ENCODE results near the gene PROC. TPM values are rescaled to one million over a fixed set of nuclear protein-coding genes. Genes with fewer than 3 reads are reported as not detected.

The PROC gene
- total RNA-seq, 1 experiment from 2014 or later = 1.1 TPM

GRCh38 chr2:127404466-127405254 is 13.6 kb upstream of the PROC start:
- in situ Hi-C loops (cut with HindIII; ENCODE audit: low pct_unique_long_range_greater_than_20kb, low sequenced_read_pairs) (no loop called here), intact Hi-C loops (cut with micrococcal nuclease; ENCODE audit: unreplicated experiment) (no loop called here)
- no peak for DNase-seq (ENCODE audit: low read depth, low spot score)
- Histone ChIP-seq H3K27ac (ENCODE audit: low read length) (peak overlapping the region; percentile 74; the same call in 1 of the 2 replicates), H3K9me3 (ENCODE audit: control insufficient read depth, insufficient read depth, low read depth, low read length) (no peaks in the 10 kb centered on the region), H3K4me3 (ENCODE audit: low read depth in 2 of 2, low read length in 2 of 2) (no peak overlapping the region), H3K4me1 (ENCODE audit: control insufficient read depth, insufficient read depth, low read length) (peaks cover 58% of the 10 kb centered on the region), H3K36me3 (ENCODE audit: control insufficient read depth, insufficient read depth, low read length) (no peaks in the 10 kb centered on the region), H3K27me3 (ENCODE audit: control insufficient read depth, insufficient read depth, low read length) (no peaks in the 10 kb centered on the region)
- CTCF ChIA-PET = interaction anchor here (0.6 kb wide), 1 partner anchor 77 kb away, joined by 3 read pairs; no protein-coding TSS in a partner anchor
- BruUV-seq (replicated peaks) = no TSS peak
- POLR2A ChIA-PET = interaction anchor here (0.6 kb wide), 1 partner anchor 192 kb away, joined by 3 read pairs; no protein-coding TSS in a partner anchor
- no peak for TF ChIP-seq SIN3A (IDR thresholded peaks at IDR 0.05; ENCODE audit: borderline replicate concordance, insufficient read depth, low read depth, low read length)
- no peak for TF ChIP-seq CTCF (IDR thresholded peaks at IDR 0.05)
- no peak for TF ChIP-seq POLR2AphosphoS5 (IDR thresholded peaks at IDR 0.05; ENCODE audit: low read depth, low read length)
- no peak for TF ChIP-seq REST (IDR thresholded peaks at IDR 0.05; ENCODE audit: insufficient read depth in 1 of 2, low read depth in 2 of 2, low read length in 1 of 2)
- no peak for TF ChIP-seq TCF7L2 (IDR thresholded peaks at IDR 0.05; ENCODE audit: low read depth, low read length)
- ATAC-seq = no peak

GRCh38 chr2:127405255-127405610 is 13.0 kb upstream of the PROC start:
- Histone ChIP-seq H3K27ac (ENCODE audit: low read length) (peak overlapping the region; percentile 74), H3K36me3 (ENCODE audit: control insufficient read depth, insufficient read depth, low read length) (no peaks in the 10 kb centered on the region), H3K27me3 (ENCODE audit: control insufficient read depth, insufficient read depth, low read length) (no peaks in the 10 kb centered on the region), H3K4me1 (ENCODE audit: control insufficient read depth, insufficient read depth, low read length) (peaks cover 60% of the 10 kb centered on the region), H3K4me3 (ENCODE audit: low read depth in 2 of 2, low read length in 2 of 2) (no peak overlapping the region), H3K9me3 (ENCODE audit: control insufficient read depth, insufficient read depth, low read depth, low read length) (no peaks in the 10 kb centered on the region)
- ATAC-seq = no peak
- DNase-seq (ENCODE audit: low read depth, low spot score) = no peak
- intact Hi-C loops (cut with micrococcal nuclease; ENCODE audit: unreplicated experiment) (no loop called here), in situ Hi-C loops (cut with HindIII; ENCODE audit: low pct_unique_long_range_greater_than_20kb, low sequenced_read_pairs) (no loop called here)
- TF ChIP-seq CTCF (IDR thresholded peaks at IDR 0.05) (no peak), SIN3A (IDR thresholded peaks at IDR 0.05; ENCODE audit: borderline replicate concordance, insufficient read depth, low read depth, low read length) (no peak)
- CTCF ChIA-PET = interaction anchor here (0.6 kb wide), 1 partner anchor 78 kb away, joined by 3 read pairs; no protein-coding TSS in a partner anchor
- BruUV-seq (replicated peaks) = no TSS peak
- POLR2A ChIA-PET = no interaction called here

Measured in Panc1 (cell line).